GM23338 (cell line): ENCODE results near the gene PAX5. TPM values are rescaled to one million over a fixed set of nuclear protein-coding genes. Genes with fewer than 3 reads are reported as not detected.

Source experiments
- ATAC-seq: fragments of 200-7000 bp; cut with Tn5 transposase; 3 replicates; pipeline ENCODE4 v1.9.1; 2020
- DNase-seq: peaks from one replicate; pipeline ENCODE4 v3.0.0-alpha.2; 2015; ENCODE audit warnings: low spot score
- H2AFZ ChIP-seq: fragments of 200-600 bp; sonication (generic); 2 replicates; pipeline ENCODE4 v1.8.0; 2016; ENCODE audit warnings: antibody characterized with exemption, mild to moderate bottlenecking, moderate library complexity
- H3F3A ChIP-seq: fragments of 200-600 bp; sonication (generic); replicated peaks from 2 replicates; pipeline ENCODE4 v1.8.0; 2017; ENCODE audit warnings: antibody characterized with exemption, mixed run types, low read depth
- H3K27ac ChIP-seq: fragments of 200-600 bp; sonication (generic); 2 replicates; pipeline ENCODE4 v1.6.1; 2016; ENCODE audit warnings: low read depth
- H3K27me3 ChIP-seq: fragments of 200-600 bp; sonication (generic); 2 replicates; pipeline ENCODE4 v1.8.0; 2016; ENCODE audit warnings: mild to moderate bottlenecking, mixed run types, moderate library complexity; ENCODE audit not compliant: insufficient read depth
- H3K36me3 ChIP-seq: fragments of 200-600 bp; sonication (generic); 2 replicates; pipeline ENCODE4 v1.8.0; 2016; ENCODE audit warnings: mild to moderate bottlenecking; ENCODE audit not compliant: insufficient read depth
- H3K4me1 ChIP-seq: fragments of 200-600 bp; sonication (generic); 2 replicates; pipeline ENCODE4 v1.8.0; 2016; ENCODE audit warnings: mild to moderate bottlenecking, moderate library complexity; ENCODE audit not compliant: insufficient read depth
- H3K4me2 ChIP-seq: fragments of 200-600 bp; sonication (generic); 2 replicates; pipeline ENCODE4 v1.7.1; 2017; ENCODE audit warnings: mixed run types
- H3K4me3 ChIP-seq: fragments of 200-600 bp; sonication (generic); 2 replicates; pipeline ENCODE4 v1.6.1; 2016; ENCODE audit warnings: mixed run types
- H3K79me2 ChIP-seq: fragments of 200-600 bp; sonication (generic); replicated peaks from 2 replicates; pipeline ENCODE4 v1.8.0; 2017; ENCODE audit warnings: mild to moderate bottlenecking; ENCODE audit not compliant: insufficient read depth
- H3K9me2 ChIP-seq: fragments of 200-600 bp; sonication (generic); 2 replicates; pipeline ENCODE4 v1.8.0; 2017; ENCODE audit not compliant: insufficient read depth
- H4K20me1 ChIP-seq: fragments of 200-600 bp; sonication (generic); replicated peaks from 2 replicates; pipeline ENCODE4 v1.8.0; 2017; ENCODE audit warnings: mild to moderate bottlenecking; ENCODE audit not compliant: insufficient read depth
- H3K27ac Mint-ChIP-seq: 2 replicates; pipeline ENCODE4 v1.8.0; 2020; ENCODE audit warnings: inconsistent platforms, mild to moderate bottlenecking, moderate library complexity, mixed read lengths
- H3K27me3 Mint-ChIP-seq: 3 replicates; pipeline ENCODE4 v1.8.0; 2022; ENCODE audit warnings: low read depth, mild to moderate bottlenecking, moderate library complexity, mixed read lengths, inconsistent platforms; ENCODE audit not compliant: insufficient read depth, poor library complexity
- H3K36me3 Mint-ChIP-seq: 3 replicates; pipeline ENCODE4 v1.8.0; 2021; ENCODE audit warnings: low read depth, mild to moderate bottlenecking, inconsistent platforms, moderate library complexity, mixed read lengths
- H3K4me1 Mint-ChIP-seq: 3 replicates; pipeline ENCODE4 v1.8.0; 2020; ENCODE audit warnings: mild to moderate bottlenecking, inconsistent platforms, mixed read lengths
- H3K4me3 Mint-ChIP-seq: 3 replicates; pipeline ENCODE4 v1.8.0; 2021; ENCODE audit warnings: moderate library complexity, mild to moderate bottlenecking, inconsistent platforms, mixed read lengths
- H3K9me3 Mint-ChIP-seq: 3 replicates; pipeline ENCODE4 v1.8.0; 2020; ENCODE audit warnings: moderate library complexity, mild to moderate bottlenecking, inconsistent platforms, mixed read lengths
- EZH2phosphoT487 ChIP-seq: fragments of 200-600 bp; sonication (generic); IDR thresholded peaks from one replicate; pipeline ENCODE4 v1.8.1; 2018; ENCODE audit warnings: antibody characterized with exemption; ENCODE audit not compliant: unreplicated experiment
- JUNB ChIP-seq: IDR thresholded peaks from one replicate; pipeline ENCODE4 v1.6.1; 2016; ENCODE audit warnings: antibody characterized with exemption; ENCODE audit not compliant: unreplicated experiment
- NANOG ChIP-seq: IDR thresholded peaks from 2 replicates; pipeline ENCODE4 v1.6.1; 2016; ENCODE audit warnings: antibody characterized with exemption, borderline replicate concordance
- POLR2AphosphoS5 ChIP-seq: IDR thresholded peaks from 2 replicates; pipeline ENCODE4 v1.6.1; 2016; ENCODE audit warnings: antibody characterized with exemption, low read depth
- ZNF114 ChIP-seq: fragments of 250-450 bp; sonication (Bioruptor Pico); IDR thresholded peaks from 2 replicates; pipeline ENCODE4 v1.5.0; 2020; ENCODE audit warnings: mild to moderate bottlenecking, moderate library complexity
- ZNF331 ChIP-seq: fragments of 250-450 bp; sonication (Bioruptor Pico); IDR thresholded peaks from 2 replicates; pipeline ENCODE4 v1.5.0; 2020; ENCODE audit warnings: low read depth, mild to moderate bottlenecking, moderate library complexity
- polyA plus RNA-seq: library from polyadenylated mRNA; unstranded; fragments of >200 nt; fragmentation: Nextera tagmentation; extraction: Ambion mirVana; gene quantifications from 2 replicates; pipeline ENCODE4 v1.2.1, GENCODE V29; 2016
- total RNA-seq: library from RNA; depleted of rRNA; stranded (reverse); fragments of >200 nt; shearing (Covaris generic); gene quantifications from 2 replicates; pipeline ENCODE4 v1.2.3, GENCODE V29; 2014
- TF ChIP-seq, protein P1 (sequence below): fragments of 250-450 bp; sonication (Bioruptor Pico); IDR thresholded peaks from 2 replicates; pipeline ENCODE4 v1.5.0; 2020; ENCODE audit warnings: mild to moderate bottlenecking, moderate library complexity
- TF ChIP-seq, protein P2 (sequence below): IDR thresholded peaks from 2 replicates; pipeline ENCODE4 v1.6.1; 2016; ENCODE audit warnings: antibody characterized with exemption
- TF ChIP-seq, protein P3 (sequence below), 2 experiments: fragments of 200-600 bp in 1 of 2; sonication (generic) in 1 of 2; conservative IDR thresholded peaks; 2 replicates each; pipeline versions ENCODE4 v1.5.1 to v1.6.1; 2016 to 2017; ENCODE audit warnings: antibody characterized with exemption in 2 of 2, low read depth in 2 of 2, mild to moderate bottlenecking in 2 of 2, moderate library complexity in 1 of 2
- TF ChIP-seq, protein P4 (sequence below): IDR thresholded peaks from one replicate; pipeline ENCODE4 v1.6.1; 2018; ENCODE audit warnings: antibody characterized with exemption; ENCODE audit not compliant: unreplicated experiment

Gene PAX5
- total and polyA plus RNA-seq, 2 experiments from 2014 or later, result 0.17 to 0.60 TPM

DNA sequence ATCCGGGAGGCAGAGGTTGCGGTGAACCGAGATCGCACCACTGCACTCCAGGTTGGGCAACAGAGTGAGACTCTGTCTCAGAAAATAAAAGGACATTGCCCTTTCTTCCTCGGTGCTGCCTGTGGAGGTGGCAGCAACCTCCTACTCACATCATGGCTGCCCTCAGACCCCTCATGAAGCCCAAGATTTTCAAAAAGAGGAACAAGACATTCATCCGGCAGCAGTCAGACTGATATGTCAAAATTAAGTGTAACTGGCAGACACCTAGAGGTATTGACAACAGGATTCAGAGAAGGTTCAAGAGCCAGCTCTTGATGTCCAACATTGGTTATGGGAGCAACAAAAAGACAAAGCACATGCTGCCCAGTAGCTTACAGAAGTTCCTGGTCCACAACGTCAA, 12.6 kb upstream of the PAX5 start:
- ATAC-seq (no peak), DNase-seq (no peak)
- no peaks in the 10 kb centered on the region for H3K79me2 ChIP-seq
- H3K36me3 ChIP-seq, result no peaks in the 10 kb centered on the region
- Mint-ChIP-seq H3K9me3 (no peaks in the 10 kb centered on the region), H3K27ac (no peak overlapping the region), H3K36me3 (no peaks in the 10 kb centered on the region), H3K4me3 (no peak overlapping the region), H3K27me3 (peaks cover 5% of the 10 kb centered on the region), H3K4me1 (peaks cover 3% of the 10 kb centered on the region; the same call in 2 of the 3 replicates)
- H3K9me2 ChIP-seq, result no peaks in the 10 kb centered on the region
- TF ChIP-seq ZNF114, result no peak
- TF ChIP-seq ZNF331, result no peak
- TF ChIP-seq, protein P1, sequence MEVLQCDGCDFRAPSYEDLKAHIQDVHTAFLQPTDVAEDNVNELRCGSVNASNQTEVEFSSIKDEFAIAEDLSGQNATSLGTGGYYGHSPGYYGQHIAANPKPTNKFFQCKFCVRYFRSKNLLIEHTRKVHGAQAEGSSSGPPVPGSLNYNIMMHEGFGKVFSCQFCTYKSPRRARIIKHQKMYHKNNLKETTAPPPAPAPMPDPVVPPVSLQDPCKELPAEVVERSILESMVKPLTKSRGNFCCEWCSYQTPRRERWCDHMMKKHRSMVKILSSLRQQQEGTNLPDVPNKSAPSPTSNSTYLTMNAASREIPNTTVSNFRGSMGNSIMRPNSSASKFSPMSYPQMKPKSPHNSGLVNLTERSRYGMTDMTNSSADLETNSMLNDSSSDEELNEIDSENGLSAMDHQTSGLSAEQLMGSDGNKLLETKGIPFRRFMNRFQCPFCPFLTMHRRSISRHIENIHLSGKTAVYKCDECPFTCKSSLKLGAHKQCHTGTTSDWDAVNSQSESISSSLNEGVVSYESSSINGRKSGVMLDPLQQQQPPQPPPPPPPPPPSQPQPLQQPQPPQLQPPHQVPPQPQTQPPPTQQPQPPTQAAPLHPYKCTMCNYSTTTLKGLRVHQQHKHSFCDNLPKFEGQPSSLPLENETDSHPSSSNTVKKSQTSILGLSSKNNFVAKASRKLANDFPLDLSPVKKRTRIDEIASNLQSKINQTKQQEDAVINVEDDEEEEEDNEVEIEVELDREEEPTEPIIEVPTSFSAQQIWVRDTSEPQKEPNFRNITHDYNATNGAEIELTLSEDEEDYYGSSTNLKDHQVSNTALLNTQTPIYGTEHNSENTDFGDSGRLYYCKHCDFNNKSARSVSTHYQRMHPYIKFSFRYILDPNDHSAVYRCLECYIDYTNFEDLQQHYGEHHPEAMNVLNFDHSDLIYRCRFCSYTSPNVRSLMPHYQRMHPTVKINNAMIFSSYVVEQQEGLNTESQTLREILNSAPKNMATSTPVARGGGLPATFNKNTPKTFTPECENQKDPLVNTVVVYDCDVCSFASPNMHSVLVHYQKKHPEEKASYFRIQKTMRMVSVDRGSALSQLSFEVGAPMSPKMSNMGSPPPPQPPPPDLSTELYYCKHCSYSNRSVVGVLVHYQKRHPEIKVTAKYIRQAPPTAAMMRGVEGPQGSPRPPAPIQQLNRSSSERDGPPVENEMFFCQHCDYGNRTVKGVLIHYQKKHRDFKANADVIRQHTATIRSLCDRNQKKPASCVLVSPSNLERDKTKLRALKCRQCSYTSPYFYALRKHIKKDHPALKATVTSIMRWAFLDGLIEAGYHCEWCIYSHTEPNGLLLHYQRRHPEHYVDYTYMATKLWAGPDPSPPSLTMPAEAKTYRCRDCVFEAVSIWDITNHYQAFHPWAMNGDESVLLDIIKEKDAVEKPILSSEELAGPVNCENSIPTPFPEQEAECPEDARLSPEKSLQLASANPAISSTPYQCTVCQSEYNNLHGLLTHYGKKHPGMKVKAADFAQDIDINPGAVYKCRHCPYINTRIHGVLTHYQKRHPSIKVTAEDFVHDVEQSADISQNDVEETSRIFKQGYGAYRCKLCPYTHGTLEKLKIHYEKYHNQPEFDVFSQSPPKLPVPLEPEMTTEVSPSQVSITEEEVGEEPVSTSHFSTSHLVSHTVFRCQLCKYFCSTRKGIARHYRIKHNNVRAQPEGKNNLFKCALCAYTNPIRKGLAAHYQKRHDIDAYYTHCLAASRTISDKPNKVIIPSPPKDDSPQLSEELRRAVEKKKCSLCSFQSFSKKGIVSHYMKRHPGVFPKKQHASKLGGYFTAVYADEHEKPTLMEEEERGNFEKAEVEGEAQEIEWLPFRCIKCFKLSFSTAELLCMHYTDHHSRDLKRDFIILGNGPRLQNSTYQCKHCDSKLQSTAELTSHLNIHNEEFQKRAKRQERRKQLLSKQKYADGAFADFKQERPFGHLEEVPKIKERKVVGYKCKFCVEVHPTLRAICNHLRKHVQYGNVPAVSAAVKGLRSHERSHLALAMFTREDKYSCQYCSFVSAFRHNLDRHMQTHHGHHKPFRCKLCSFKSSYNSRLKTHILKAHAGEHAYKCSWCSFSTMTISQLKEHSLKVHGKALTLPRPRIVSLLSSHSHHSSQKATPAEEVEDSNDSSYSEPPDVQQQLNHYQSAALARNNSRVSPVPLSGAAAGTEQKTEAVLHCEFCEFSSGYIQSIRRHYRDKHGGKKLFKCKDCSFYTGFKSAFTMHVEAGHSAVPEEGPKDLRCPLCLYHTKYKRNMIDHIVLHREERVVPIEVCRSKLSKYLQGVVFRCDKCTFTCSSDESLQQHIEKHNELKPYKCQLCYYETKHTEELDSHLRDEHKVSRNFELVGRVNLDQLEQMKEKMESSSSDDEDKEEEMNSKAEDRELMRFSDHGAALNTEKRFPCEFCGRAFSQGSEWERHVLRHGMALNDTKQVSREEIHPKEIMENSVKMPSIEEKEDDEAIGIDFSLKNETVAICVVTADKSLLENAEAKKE (CRISPR knock-in tag), result no peak
- TF ChIP-seq, protein P2, sequence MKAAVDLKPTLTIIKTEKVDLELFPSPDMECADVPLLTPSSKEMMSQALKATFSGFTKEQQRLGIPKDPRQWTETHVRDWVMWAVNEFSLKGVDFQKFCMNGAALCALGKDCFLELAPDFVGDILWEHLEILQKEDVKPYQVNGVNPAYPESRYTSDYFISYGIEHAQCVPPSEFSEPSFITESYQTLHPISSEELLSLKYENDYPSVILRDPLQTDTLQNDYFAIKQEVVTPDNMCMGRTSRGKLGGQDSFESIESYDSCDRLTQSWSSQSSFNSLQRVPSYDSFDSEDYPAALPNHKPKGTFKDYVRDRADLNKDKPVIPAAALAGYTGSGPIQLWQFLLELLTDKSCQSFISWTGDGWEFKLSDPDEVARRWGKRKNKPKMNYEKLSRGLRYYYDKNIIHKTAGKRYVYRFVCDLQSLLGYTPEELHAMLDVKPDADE, result no peak
- no peak for TF ChIP-seq JUNB
- TF ChIP-seq, protein P3, sequence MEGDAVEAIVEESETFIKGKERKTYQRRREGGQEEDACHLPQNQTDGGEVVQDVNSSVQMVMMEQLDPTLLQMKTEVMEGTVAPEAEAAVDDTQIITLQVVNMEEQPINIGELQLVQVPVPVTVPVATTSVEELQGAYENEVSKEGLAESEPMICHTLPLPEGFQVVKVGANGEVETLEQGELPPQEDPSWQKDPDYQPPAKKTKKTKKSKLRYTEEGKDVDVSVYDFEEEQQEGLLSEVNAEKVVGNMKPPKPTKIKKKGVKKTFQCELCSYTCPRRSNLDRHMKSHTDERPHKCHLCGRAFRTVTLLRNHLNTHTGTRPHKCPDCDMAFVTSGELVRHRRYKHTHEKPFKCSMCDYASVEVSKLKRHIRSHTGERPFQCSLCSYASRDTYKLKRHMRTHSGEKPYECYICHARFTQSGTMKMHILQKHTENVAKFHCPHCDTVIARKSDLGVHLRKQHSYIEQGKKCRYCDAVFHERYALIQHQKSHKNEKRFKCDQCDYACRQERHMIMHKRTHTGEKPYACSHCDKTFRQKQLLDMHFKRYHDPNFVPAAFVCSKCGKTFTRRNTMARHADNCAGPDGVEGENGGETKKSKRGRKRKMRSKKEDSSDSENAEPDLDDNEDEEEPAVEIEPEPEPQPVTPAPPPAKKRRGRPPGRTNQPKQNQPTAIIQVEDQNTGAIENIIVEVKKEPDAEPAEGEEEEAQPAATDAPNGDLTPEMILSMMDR (conservative IDR thresholded peaks at IDR 0.05; ENCODE audit: low read depth in 2 of 2), result no peak
- no peak for TF ChIP-seq EZH2phosphoT487
- TF ChIP-seq POLR2AphosphoS5, result no peak
- TF ChIP-seq, protein P4, sequence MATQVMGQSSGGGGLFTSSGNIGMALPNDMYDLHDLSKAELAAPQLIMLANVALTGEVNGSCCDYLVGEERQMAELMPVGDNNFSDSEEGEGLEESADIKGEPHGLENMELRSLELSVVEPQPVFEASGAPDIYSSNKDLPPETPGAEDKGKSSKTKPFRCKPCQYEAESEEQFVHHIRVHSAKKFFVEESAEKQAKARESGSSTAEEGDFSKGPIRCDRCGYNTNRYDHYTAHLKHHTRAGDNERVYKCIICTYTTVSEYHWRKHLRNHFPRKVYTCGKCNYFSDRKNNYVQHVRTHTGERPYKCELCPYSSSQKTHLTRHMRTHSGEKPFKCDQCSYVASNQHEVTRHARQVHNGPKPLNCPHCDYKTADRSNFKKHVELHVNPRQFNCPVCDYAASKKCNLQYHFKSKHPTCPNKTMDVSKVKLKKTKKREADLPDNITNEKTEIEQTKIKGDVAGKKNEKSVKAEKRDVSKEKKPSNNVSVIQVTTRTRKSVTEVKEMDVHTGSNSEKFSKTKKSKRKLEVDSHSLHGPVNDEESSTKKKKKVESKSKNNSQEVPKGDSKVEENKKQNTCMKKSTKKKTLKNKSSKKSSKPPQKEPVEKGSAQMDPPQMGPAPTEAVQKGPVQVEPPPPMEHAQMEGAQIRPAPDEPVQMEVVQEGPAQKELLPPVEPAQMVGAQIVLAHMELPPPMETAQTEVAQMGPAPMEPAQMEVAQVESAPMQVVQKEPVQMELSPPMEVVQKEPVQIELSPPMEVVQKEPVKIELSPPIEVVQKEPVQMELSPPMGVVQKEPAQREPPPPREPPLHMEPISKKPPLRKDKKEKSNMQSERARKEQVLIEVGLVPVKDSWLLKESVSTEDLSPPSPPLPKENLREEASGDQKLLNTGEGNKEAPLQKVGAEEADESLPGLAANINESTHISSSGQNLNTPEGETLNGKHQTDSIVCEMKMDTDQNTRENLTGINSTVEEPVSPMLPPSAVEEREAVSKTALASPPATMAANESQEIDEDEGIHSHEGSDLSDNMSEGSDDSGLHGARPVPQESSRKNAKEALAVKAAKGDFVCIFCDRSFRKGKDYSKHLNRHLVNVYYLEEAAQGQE, result no peak
- TF ChIP-seq NANOG, result no peak
- H3K4me2 ChIP-seq, result no peak overlapping the region
- no peak overlapping the region for H3K27ac ChIP-seq
- peaks cover 14% of the 10 kb centered on the region; the same call in 1 of the 2 replicates for H3K27me3 ChIP-seq
- H3K4me1 ChIP-seq, result no peaks in the 10 kb centered on the region
- H3F3A ChIP-seq, result no peaks in the 10 kb centered on the region
- no peaks in the 10 kb centered on the region for H4K20me1 ChIP-seq
- H2AFZ ChIP-seq, result peak overlapping the region; percentile 78
- no peak overlapping the region for H3K4me3 ChIP-seq
